B cell (primary cell): Measurements from ENCODE around the gene NFAM1. TPM values are rescaled to one million over a fixed set of nuclear protein-coding genes. Genes with fewer than 3 reads are reported as not detected.

Experiments
- ATAC-seq: fragments of 200-7000 bp; cut with Tn5 transposase; one replicate; pipeline ENCODE4 v1.10.0; 2021; ENCODE audit warnings: low read depth, mild to moderate bottlenecking, moderate number of reproducible peaks, moderate library complexity
- CTCF ChIA-PET: fragments of 350-600 bp; sonication (Branson Sonifier 250); formaldehyde crosslinking; loops from one replicate; lab custom pipeline; 2021; ENCODE audit warnings: antibody characterized with exemption, inconsistent platforms; lab: Charles Lee
- POLR2A ChIA-PET: fragments of 350-600 bp; sonication (Branson Sonifier 250); formaldehyde crosslinking; loops from one replicate; lab custom pipeline; 2021; ENCODE audit warnings: antibody characterized with exemption; lab: Charles Lee
- DNase-seq: peaks from one replicate; pipeline ENCODE4 v3.0.0; 2013
- H2AFZ ChIP-seq: 2 replicates; pipeline ENCODE4 v1.6.1; 2012; ENCODE audit warnings: mild to moderate bottlenecking, low read depth, low read length; ENCODE audit not compliant: insufficient read depth, poor library complexity, severe bottlenecking
- H3K27ac ChIP-seq, 2 donors: 1 replicate in 1 of 2; 2 replicates in 1 of 2; pipeline ENCODE4 v1.5.1; 2012 to 2013; ENCODE audit warnings: low read length in 2 of 2, mild to moderate bottlenecking in 2 of 2, moderate library complexity in 1 of 2
- H3K27me3 ChIP-seq, 4 experiments: fragments of 200-600 bp in 1 of 4; sonication (generic) in 1 of 4; replicated peaks in 1 of 4; 1 replicate in 2 of 4; 2 replicates in 2 of 4; pipeline versions ENCODE4 v1.6.1 to v1.7.0; 2013 to 2016; ENCODE audit warnings: low read length in 3 of 4, mild to moderate bottlenecking in 2 of 4, mixed read lengths in 1 of 4, moderate library complexity in 1 of 4; ENCODE audit not compliant: insufficient read depth in 4 of 4, control insufficient read depth in 3 of 4; ENCODE audit errors: control extremely low read depth in 1 of 4
- H3K36me3 ChIP-seq, 2 experiments: replicated peaks in 1 of 2; 1 replicate in 1 of 2; 2 replicates in 1 of 2; pipeline versions ENCODE4 v1.6.1 to v1.7.1; 2013; ENCODE audit warnings: low read length in 1 of 2; ENCODE audit not compliant: insufficient read depth in 2 of 2, control insufficient read depth in 1 of 2; ENCODE audit errors: control extremely low read depth in 1 of 2, extremely low read depth in 1 of 2
- H3K4me1 ChIP-seq, 2 donors: fragments of 200-600 bp in 1 of 2; sonication (generic) in 1 of 2; 1 replicate in 1 of 2; 2 replicates in 1 of 2; pipeline versions ENCODE4 v1.5.1 to v1.6.1; 2013 to 2017; ENCODE audit warnings: low read length in 2 of 2; ENCODE audit not compliant: control insufficient read depth in 2 of 2, insufficient read depth in 2 of 2
- H3K4me2 ChIP-seq: replicated peaks from 2 replicates; pipeline ENCODE3; 2012; ENCODE audit warnings: mild to moderate bottlenecking, low read depth, low read length; ENCODE audit not compliant: poor library complexity, severe bottlenecking
- H3K4me3 ChIP-seq, 5 experiments: fragments of 200-600 bp in 1 of 5; sonication (generic) in 1 of 5; 1 replicate in 3 of 5; 2 replicates in 2 of 5; pipeline versions ENCODE4 v1.5.1 to v1.7.0; 2011 to 2016; ENCODE audit warnings: low read length in 4 of 5, mild to moderate bottlenecking in 4 of 5, low read depth in 2 of 5, control low read depth in 1 of 5, moderate library complexity in 1 of 5; ENCODE audit not compliant: insufficient read depth in 1 of 5; ENCODE audit errors: control extremely low read depth in 1 of 5, extremely low read depth in 1 of 5
- H3K79me2 ChIP-seq: fragments of 200-600 bp; sonication (generic); one replicate; pipeline ENCODE4 v1.6.0; 2016; ENCODE audit warnings: low read length; ENCODE audit not compliant: control insufficient read depth, insufficient read depth
- H3K9ac ChIP-seq: fragments of 200-600 bp; sonication (generic); 2 replicates; pipeline ENCODE4 v1.6.1; 2017; ENCODE audit warnings: mild to moderate bottlenecking, low read length, moderate library complexity
- H3K9me3 ChIP-seq, 3 donors: one replicate each; pipeline versions ENCODE4 v1.6.1 to v1.7.1; 2013; ENCODE audit warnings: low read length in 2 of 3; ENCODE audit not compliant: control insufficient read depth in 2 of 3, insufficient read depth in 1 of 3; ENCODE audit errors: control extremely low read depth in 1 of 3
- H4K20me1 ChIP-seq: 2 replicates; pipeline ENCODE4 v1.6.0; 2012; ENCODE audit warnings: mild to moderate bottlenecking, low read length; ENCODE audit not compliant: insufficient read depth, control insufficient read depth, poor library complexity, severe bottlenecking
- H3K27ac Mint-ChIP-seq: one replicate; pipeline ENCODE4 v1.8.0; 2021; ENCODE audit warnings: mixed read lengths
- H3K27me3 Mint-ChIP-seq: one replicate; pipeline ENCODE4 v1.8.0; 2021; ENCODE audit warnings: mixed read lengths
- H3K4me1 Mint-ChIP-seq: one replicate; pipeline ENCODE4 v1.8.0; 2021; ENCODE audit warnings: mixed read lengths
- H3K4me3 Mint-ChIP-seq: one replicate; pipeline ENCODE4 v1.8.0; 2021; ENCODE audit warnings: mixed read lengths
- H3K9me3 Mint-ChIP-seq: one replicate; pipeline ENCODE4 v1.8.0; 2022; ENCODE audit warnings: mixed read lengths; ENCODE audit not compliant: insufficient read depth
- CTCF ChIP-seq: fragments of 200-600 bp; IDR thresholded peaks from one replicate; pipeline ENCODE4 v1.8.0; 2022; ENCODE audit warnings: antibody characterized with exemption, mild to moderate bottlenecking
- EZH2 ChIP-seq: IDR thresholded peaks from 2 replicates; pipeline ENCODE4 v1.6.1; 2012; ENCODE audit warnings: borderline replicate concordance, low read depth, mild to moderate bottlenecking, moderate library complexity, low read length; ENCODE audit not compliant: insufficient read depth, poor library complexity, severe bottlenecking
- WGBS: methylation state at CpG from one replicate; pipeline ENCODE4 v1.1.5; 2013; ENCODE audit warnings: missing lambda C conversion rate; ENCODE audit not compliant: insufficient coverage; 5-methylcytosine and 5-hydroxymethylcytosine counted together
- intact Hi-C: fragments of 100-400 bp; cut with micrococcal nuclease; formaldehyde crosslinking; loops from one replicate; pipeline ENCODE4 v1.10.0; 2022
- polyA plus RNA-seq: library from polyadenylated mRNA; depleted of rRNA; stranded (reverse); fragments of >200 nt; gene quantifications from 2 replicates; pipeline ENCODE4 v1.2.3, GENCODE V29; 2012
- total RNA-seq, 2 donors: library from RNA; stranded (reverse); fragments of 120-200 nt in 1 of 2; gene quantifications; 1 replicate in 1 of 2; 2 replicates in 1 of 2; pipeline versions ENCODE4 v1.2.3 to v1.2.4, GENCODE V29; 2013 to 2022

The NFAM1 gene
- total and polyA plus RNA-seq, 2 donors (not counting 1 experiment from before 2014, with no cell fraction given), result 0.27 to 0.52 TPM

DNA sequence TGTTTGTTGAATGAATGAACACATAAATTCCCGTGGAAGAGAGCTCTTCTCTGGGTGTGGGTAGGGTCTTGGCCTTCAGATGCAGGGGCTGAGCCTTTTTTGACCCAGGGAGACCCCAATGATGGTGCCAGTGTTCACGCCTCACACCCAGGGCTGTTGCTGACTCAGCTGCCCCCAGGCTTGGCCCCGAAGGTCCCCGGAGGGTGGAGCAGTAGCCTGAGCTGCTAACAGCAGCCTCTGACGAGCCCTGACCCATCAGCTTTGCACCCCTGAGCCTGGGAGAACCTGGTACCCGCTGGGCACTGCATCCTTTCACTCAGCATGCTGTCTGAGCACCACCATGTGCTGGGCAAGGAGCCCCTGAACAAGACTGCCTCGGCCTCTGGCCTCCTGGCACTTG, 23.9 kb downstream of the NFAM1 start:
- H3K36me3 ChIP-seq, result no peaks in the 10 kb centered on the region
- intact Hi-C loops, result no loop called here
- 90% methylated on average over 7 of the region's 7 CpGs for WGBS
- no peak overlapping the region for H3K4me3 ChIP-seq
- Mint-ChIP-seq H3K9me3 (no peaks in the 10 kb centered on the region), H3K27me3 (no peaks in the 10 kb centered on the region), H3K4me3 (no peak overlapping the region), H3K27ac (no peak overlapping the region), H3K4me1 (peaks cover 14% of the 10 kb centered on the region)
- DNase-seq (no peak), ATAC-seq (no peak)
- no peak overlapping the region for H3K9ac ChIP-seq
- H2AFZ ChIP-seq, result no peak overlapping the region
- H3K27me3 ChIP-seq, result no peaks in the 10 kb centered on the region
- no peaks in the 10 kb centered on the region for H3K79me2 ChIP-seq
- no peaks in the 10 kb centered on the region for H3K9me3 ChIP-seq
- no peak overlapping the region for H3K27ac ChIP-seq
- POLR2A ChIA-PET, result interaction anchor here (0.6 to 1.2 kb wide), 3 partner anchors 11 to 206 kb away, joined by 3 to 5 read pairs (median 4); no protein-coding TSS in a partner anchor
- no peaks in the 10 kb centered on the region for H3K4me1 ChIP-seq
- peaks cover 8% of the 10 kb centered on the region for H4K20me1 ChIP-seq
- TF ChIP-seq EZH2, result no peak
- TF ChIP-seq CTCF, result no peak
- no peak overlapping the region for H3K4me2 ChIP-seq
- CTCF ChIA-PET, result interaction anchor here (1.6 to 1.8 kb wide), 2 partner anchors 36 to 39 kb away, joined by 3 to 6 read pairs; no protein-coding TSS in a partner anchor

DNA sequence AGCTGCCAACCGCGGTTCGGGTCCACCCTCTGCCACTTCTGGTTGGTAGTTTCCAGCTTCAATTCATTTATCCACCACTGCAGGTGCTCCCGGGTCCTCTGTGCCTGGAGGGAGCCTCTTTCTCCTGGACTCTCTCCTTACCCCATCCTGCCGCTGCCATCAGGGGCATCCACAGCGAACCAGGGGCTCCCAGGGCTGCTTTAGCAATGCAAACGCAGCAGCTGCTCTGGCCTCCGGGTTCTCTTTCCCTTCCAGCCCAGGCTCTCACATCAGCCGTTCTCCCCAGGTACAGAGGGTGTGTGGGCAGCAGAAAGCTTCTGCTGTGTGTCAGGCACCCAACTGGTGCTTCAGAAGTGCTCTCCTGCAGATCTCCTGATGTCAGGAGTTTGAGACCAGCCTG, 27.9 kb downstream of the NFAM1 start:
- Mint-ChIP-seq H3K9me3 (no peaks in the 10 kb centered on the region), H3K27ac (no peak overlapping the region), H3K27me3 (no peaks in the 10 kb centered on the region), H3K4me3 (no peak overlapping the region), H3K4me1 (peaks cover 31% of the 10 kb centered on the region)
- Histone ChIP-seq H2AFZ (no peak overlapping the region), H3K4me2 (no peak overlapping the region), H3K9me3 (no peaks in the 10 kb centered on the region), H3K79me2 (peaks cover 3% of the 10 kb centered on the region), H3K4me1 (peaks cover 10 to 12% of the 10 kb centered on the region in 2 donors), H3K4me3 (no peak overlapping the region), H3K36me3 (peaks cover 0 to 5% of the 10 kb centered on the region in 2 experiments), H3K9ac (no peak overlapping the region), H3K27ac (no peak overlapping the region), H4K20me1 (peaks cover 20% of the 10 kb centered on the region), H3K27me3 (no peaks in the 10 kb centered on the region)
- intact Hi-C loops, result no loop called here
- WGBS, result 85% methylated on average over 9 of the region's 9 CpGs
- no peak for ATAC-seq
- no peak for DNase-seq
- no peak for TF ChIP-seq CTCF
- no peak for TF ChIP-seq EZH2
- ChIA-PET POLR2A (no interaction called here), CTCF (interaction anchor here (0.7 kb wide), 1 partner anchor 11 kb away, joined by 3 read pairs; no protein-coding TSS in a partner anchor)
